HFF-Myc (cell line): ENCODE measurements around the gene LBX1.

ENCODE experiments used
- DNase-seq: peaks from one replicate; pipeline ENCODE4 v3.0.0-alpha.2; 2011; ENCODE audit warnings: low read depth; ENCODE audit errors: extremely low read depth
- H3K4me3 ChIP-seq: replicated peaks from 2 replicates; pipeline ENCODE4 v1.5.1; 2011; ENCODE audit warnings: low read depth, mild to moderate bottlenecking, control low read depth, low read length
- CTCF ChIP-seq: IDR thresholded peaks from 2 replicates; pipeline ENCODE4 v1.5.1; 2012; ENCODE audit warnings: mild to moderate bottlenecking, low read depth, low read length, control low read depth; ENCODE audit errors: missing control alignments

LBX1 gene

GRCh38 chr10:101244321-101245050 lies 15.2 kb upstream of the LBX1 start:
- TF ChIP-seq CTCF = no peak
- no peak overlapping the region for H3K4me3 ChIP-seq
- DNase-seq = peak; percentile 40

- no peak for DNase-seq
- no peak for TF ChIP-seq CTCF
These were observed 12.8 kb upstream of the LBX1 start for GRCh38 chr10:101241840-101242707.

GRCh38 chr10:101238732-101239105 lies 9.5 kb upstream of the LBX1 start:
- DNase-seq = no peak
- no peak overlapping the region for H3K4me3 ChIP-seq
- TF ChIP-seq CTCF = peak; percentile 77

More at GRCh38 chr10:101241840-101242707, 12.8 kb upstream of the LBX1 start:
- H3K4me3 ChIP-seq = no peak overlapping the region

GRCh38 chr10:101237982-101238731 lies 8.9 kb upstream of the LBX1 start:
- no peak for DNase-seq
- no peak overlapping the region for H3K4me3 ChIP-seq
- TF ChIP-seq CTCF = no peak

- TF ChIP-seq CTCF = no peak
- no peak for DNase-seq
- no peak overlapping the region for H3K4me3 ChIP-seq
These were observed 8.1 kb upstream of the LBX1 start for GRCh38 chr10:101237081-101237981.
